ENCODE results near the gene NUDT17. TPM values are rescaled to one million over a fixed set of nuclear protein-coding genes. Genes with fewer than 3 reads are reported as not detected.

The NUDT17 gene
- polyA plus RNA-seq, 1 donor (not counting 4 experiments of a cell fraction or from before 2014, with no cell fraction given) = 1.3 TPM

DNA sequence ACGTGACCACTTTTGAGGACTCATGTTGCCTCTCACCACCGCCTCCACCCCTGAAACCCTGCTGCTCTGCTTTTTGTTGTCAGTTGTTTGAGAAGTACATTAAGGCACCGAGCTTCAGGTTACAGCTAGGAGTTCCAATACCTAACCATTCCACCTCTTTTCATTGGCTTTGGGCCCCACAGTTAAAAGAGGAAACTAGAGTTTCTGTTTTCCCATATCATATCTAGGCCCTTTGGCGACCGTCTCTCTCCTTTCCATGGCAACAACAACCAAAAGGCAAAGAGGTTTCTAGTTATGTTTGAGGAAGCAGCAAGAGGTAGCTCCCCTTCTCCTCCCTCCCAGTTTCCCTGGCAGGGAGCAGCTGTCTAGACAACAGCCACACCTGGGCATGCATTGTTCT is 34.3 kb downstream of the NUDT17 start:
- TF ChIP-seq EZH2 (IDR thresholded peaks at IDR 0.05; ENCODE audit: low read length) (no peak), CTCF (optimal IDR thresholded peaks at IDR 0.05 in 1 of 3, IDR thresholded peaks at IDR 0.05 in 1 of 3, conservative IDR thresholded peaks at IDR 0.05 in 1 of 3; ENCODE audit: extremely low read depth in 1 of 3, insufficient read depth in 2 of 3, low read length in 3 of 3) (no peak)
- H3K27ac ChIP-seq (ENCODE audit: control insufficient read depth, insufficient read depth, low read length) = no peak overlapping the region
- H3K36me3 ChIP-seq (ENCODE audit: control insufficient read depth in 2 of 2, extremely low read depth in 1 of 2, insufficient read depth in 2 of 2, low read length in 2 of 2) = no peaks in the 10 kb centered on the region
- H3K9me1 ChIP-seq (ENCODE audit: control insufficient read depth, extremely low read depth, insufficient read depth, low read length) = no peaks in the 10 kb centered on the region
- H3K9ac ChIP-seq (ENCODE audit: control insufficient read depth, extremely low read depth, insufficient read depth, low read length) = no peak overlapping the region
- DNase-seq (ENCODE audit: low read depth, low spot score) (no peak), FAIRE-seq (no peak)
- H2AFZ ChIP-seq (ENCODE audit: control insufficient read depth, low read length) = peak overlapping the region; percentile 54
- H3K4me1 ChIP-seq (ENCODE audit: control insufficient read depth, extremely low read depth, insufficient read depth, low read length) = peaks cover 12% of the 10 kb centered on the region
- H3K27me3 ChIP-seq (ENCODE audit: control insufficient read depth, extremely low read depth, insufficient read depth, low read length) = no peaks in the 10 kb centered on the region
- dilution Hi-C loops (cut with MboI; ENCODE audit: extremely low pct_ligation_motif_present, low sequenced_read_pairs) = no loop called here
- no peak overlapping the region for H3K4me3 ChIP-seq (ENCODE audit: control insufficient read depth in 2 of 3, extremely low read depth in 1 of 3, insufficient read depth in 2 of 3, low read depth in 1 of 3, low read length in 3 of 3)
- no peaks in the 10 kb centered on the region for H3K79me2 ChIP-seq (ENCODE audit: control insufficient read depth, insufficient read depth, low read length)
- no peak overlapping the region for H3K4me2 ChIP-seq (ENCODE audit: control insufficient read depth, extremely low read depth, insufficient read depth, low read depth, low read length)
- H3K9me3 ChIP-seq (ENCODE audit: control insufficient read depth, low read depth, low read length) = no peaks in the 10 kb centered on the region
- H4K20me1 ChIP-seq (ENCODE audit: control insufficient read depth, extremely low read depth, insufficient read depth, low read length) = no peaks in the 10 kb centered on the region

GRCh38 chr1:145884675-145885074 is 39.2 kb downstream of the NUDT17 start:
- Histone ChIP-seq H2AFZ (ENCODE audit: control insufficient read depth, low read length) (no peak overlapping the region), H4K20me1 (ENCODE audit: control insufficient read depth, extremely low read depth, insufficient read depth, low read length) (no peaks in the 10 kb centered on the region), H3K27me3 (ENCODE audit: control insufficient read depth, extremely low read depth, insufficient read depth, low read length) (no peaks in the 10 kb centered on the region), H3K36me3 (ENCODE audit: control insufficient read depth in 2 of 2, extremely low read depth in 1 of 2, insufficient read depth in 2 of 2, low read length in 2 of 2) (no peaks in the 10 kb centered on the region), H3K79me2 (ENCODE audit: control insufficient read depth, insufficient read depth, low read length) (no peaks in the 10 kb centered on the region), H3K4me1 (ENCODE audit: control insufficient read depth, extremely low read depth, insufficient read depth, low read length) (peaks cover 8% of the 10 kb centered on the region), H3K9me3 (ENCODE audit: control insufficient read depth, low read depth, low read length) (no peaks in the 10 kb centered on the region), H3K4me3 (ENCODE audit: control insufficient read depth in 2 of 3, extremely low read depth in 1 of 3, insufficient read depth in 2 of 3, low read depth in 1 of 3, low read length in 3 of 3) (no peak overlapping the region), H3K9ac (ENCODE audit: control insufficient read depth, extremely low read depth, insufficient read depth, low read length) (no peak overlapping the region), H3K4me2 (ENCODE audit: control insufficient read depth, extremely low read depth, insufficient read depth, low read depth, low read length) (no peak overlapping the region), H3K27ac (ENCODE audit: control insufficient read depth, insufficient read depth, low read length) (no peak overlapping the region), H3K9me1 (ENCODE audit: control insufficient read depth, extremely low read depth, insufficient read depth, low read length) (no peaks in the 10 kb centered on the region)
- TF ChIP-seq EZH2 (IDR thresholded peaks at IDR 0.05; ENCODE audit: low read length) (no peak), CTCF (optimal IDR thresholded peaks at IDR 0.05 in 1 of 3, IDR thresholded peaks at IDR 0.05 in 1 of 3, conservative IDR thresholded peaks at IDR 0.05 in 1 of 3; ENCODE audit: extremely low read depth in 1 of 3, insufficient read depth in 2 of 3, low read length in 3 of 3) (no peak)
- dilution Hi-C loops (cut with MboI; ENCODE audit: extremely low pct_ligation_motif_present, low sequenced_read_pairs) = no loop called here
- FAIRE-seq (no peak), DNase-seq (ENCODE audit: low read depth, low spot score) (no peak)
